NCI-H460 (cell line): Measurements from ENCODE around the gene TAF5L. TPM values are rescaled to one million over a fixed set of nuclear protein-coding genes. Genes with fewer than 3 reads are reported as not detected.

ENCODE experiments used
- DNase-seq: peaks from one replicate; pipeline ENCODE4 v3.0.0-alpha.2; 2016; ENCODE audit warnings: low read depth; ENCODE audit errors: extremely low read depth
- polyA plus RNA-seq: library from polyadenylated mRNA; depleted of rRNA; stranded (reverse); fragments of >200 nt; gene quantifications from 2 replicates; pipeline ENCODE4 v1.2.3, GENCODE V29; 2014; cell fraction: nucleus; rRNA removed
- total RNA-seq: library from RNA; depleted of rRNA; stranded (reverse); fragments of >200 nt; shearing (Covaris generic); gene quantifications from 2 replicates; pipeline ENCODE4 v1.2.3, GENCODE V29; 2014; rRNA removed

Gene TAF5L
- total RNA-seq: 25.2 and 25.9 TPM in 2 replicates
- polyA plus RNA-seq: 19.1 and 25.3 TPM in 2 replicates

GRCh38 chr1:229625915-229626831 lies at the start of gene TAF5L, which contains the start of gene URB2:
Gene TAF5L (minus strand): TSS chr1:229626122. CDS start chr1:229614482, 11,640 bp downstream.
Gene URB2 (plus strand): TSS chr1:229626247. CDS start chr1:229627634, 1,387 bp downstream.
- peak; percentile 88 for DNase-seq

GRCh38 chr1:229675396-229675795 lies 49.5 kb upstream of the TAF5L start:
- DNase-seq: no peak

- no peak for DNase-seq
Observed at GRCh38 chr1:229674042-229674441, 48.1 kb upstream of the TAF5L start.

GRCh38 chr1:229672246-229672645 lies 46.3 kb upstream of the TAF5L start:
- no peak for DNase-seq

GRCh38 chr1:229671310-229671709 lies 45.4 kb upstream of the TAF5L start:
- no peak for DNase-seq

- DNase-seq: no peak
Observed at GRCh38 chr1:229669333-229669732, 43.4 kb upstream of the TAF5L start.

- DNase-seq: no peak
Observed at GRCh38 chr1:229666585-229666984, 40.7 kb upstream of the TAF5L start.

- no peak for DNase-seq
Observed at GRCh38 chr1:229665912-229666558, 40.1 kb upstream of the TAF5L start.

GRCh38 chr1:229664133-229664689 lies 38.3 kb upstream of the TAF5L start:
- DNase-seq: no peak

GRCh38 chr1:229661897-229662296 lies 36.0 kb upstream of the TAF5L start:
- no peak for DNase-seq

GRCh38 chr1:229661022-229661877 lies 35.3 kb upstream of the TAF5L start:
- peak; percentile 77 for DNase-seq

- no peak for DNase-seq
Observed at GRCh38 chr1:229657993-229658755, 32.3 kb upstream of the TAF5L start.

- no peak for DNase-seq
Observed at GRCh38 chr1:229655781-229656180, 29.9 kb upstream of the TAF5L start.

GRCh38 chr1:229653420-229653819 lies 27.5 kb upstream of the TAF5L start:
- DNase-seq: no peak

- no peak for DNase-seq
Observed at GRCh38 chr1:229651546-229651945, 25.6 kb upstream of the TAF5L start.

- DNase-seq: no peak
Observed at GRCh38 chr1:229650045-229650444, 24.1 kb upstream of the TAF5L start.

GRCh38 chr1:229648406-229648805 lies 22.5 kb upstream of the TAF5L start:
- DNase-seq: no peak

- no peak for DNase-seq
Observed at GRCh38 chr1:229645324-229645993, 19.5 kb upstream of the TAF5L start.
